ENCODE data around the gene AMPD2. TPM values are rescaled to one million over a fixed set of nuclear protein-coding genes. Genes with fewer than 3 reads are reported as not detected.

The AMPD2 gene
- total and polyA plus RNA-seq, 4 donors: 19.2 to 87.4 (median 22.7) TPM

- H3K36me3 ChIP-seq (ENCODE audit: control insufficient read depth in 4 of 4, insufficient read depth in 3 of 4, low read depth in 1 of 4, low read length in 3 of 4): peaks cover 9 to 44% (median 21%) of the 10 kb centered on the region in 4 donors
- H3K9me3 ChIP-seq (ENCODE audit: control insufficient read depth in 4 of 4, low read length in 3 of 4): no peaks in the 10 kb centered on the region
- WGBS: 91% methylated on average over 16 of the region's 16 CpGs
- no peak for TF ChIP-seq FOXA1 (IDR thresholded peaks at IDR 0.05)
- no peak for TF ChIP-seq TAF1 (conservative IDR thresholded peaks at IDR 0.05)
- TF ChIP-seq ZBTB33 (IDR thresholded peaks at IDR 0.05): no peak
- TF ChIP-seq ATF3 (IDR thresholded peaks at IDR 0.05): no peak
- no peak for TF ChIP-seq JUND (IDR thresholded peaks at IDR 0.05)
- no peak for TF ChIP-seq CTCF (IDR thresholded peaks at IDR 0.05; ENCODE audit: low read depth, low read length, missing input control)
- no peak for TF ChIP-seq HNF4G (IDR thresholded peaks at IDR 0.05)
- TF ChIP-seq SP1 (IDR thresholded peaks at IDR 0.05): no peak
- no peak for TF ChIP-seq FOXA2 (IDR thresholded peaks at IDR 0.05)
- no peak for TF ChIP-seq EGR1 (IDR thresholded peaks at IDR 0.05; ENCODE audit: low read depth in 2 of 2)
- no peak for TF ChIP-seq NR2F2 (IDR thresholded peaks at IDR 0.05)
- TF ChIP-seq REST (IDR thresholded peaks at IDR 0.05): no peak
- TF ChIP-seq HNF4A (conservative IDR thresholded peaks at IDR 0.05): no peak
- TF ChIP-seq RAD21 (IDR thresholded peaks at IDR 0.05): no peak
- TF ChIP-seq MAX (IDR thresholded peaks at IDR 0.05): no peak
- no peak for TF ChIP-seq GABPA (IDR thresholded peaks at IDR 0.05 in 1 of 2, conservative IDR thresholded peaks at IDR 0.05 in 1 of 2)
- TF ChIP-seq RXRA (IDR thresholded peaks at IDR 0.05): no peak
- no peak for TF ChIP-seq YY1 (IDR thresholded peaks at IDR 0.05)
- H3K9ac ChIP-seq (ENCODE audit: low read depth in 1 of 2, low read length in 2 of 2): no peak overlapping the region
- peaks cover 5 to 36% (median 27%) of the 10 kb centered on the region in 4 donors for H3K4me1 ChIP-seq (ENCODE audit: control insufficient read depth in 4 of 4, insufficient read depth in 4 of 4, low read length in 3 of 4)
- H3K27ac ChIP-seq (ENCODE audit: low read depth in 1 of 2, low read length in 2 of 2): no peak overlapping the region
- DNase-seq (ENCODE audit: low spot score): no peak
- H3K27me3 ChIP-seq (ENCODE audit: control insufficient read depth in 4 of 4, insufficient read depth in 4 of 4, low read length in 3 of 4): no peaks in the 10 kb centered on the region
- H3K4me3 ChIP-seq (ENCODE audit: low read depth in 1 of 3, low read length in 3 of 3): no peak overlapping the region
Observed at GRCh38 chr1:109625176-109625575, 5.5 kb downstream of the AMPD2 start.

Data from liver (tissue), 9 donors.